Activated CD4-positive, CD25-positive, alpha-beta regulatory T cell treated with anti-CD3 and anti-CD28 coated beads, Interleukin-2, amount 50 U/mL, for 24 hours (primary cell): ENCODE data around the gene MYO1C.
"Not testable (repeated sequence)": the region's sequence is repeated elsewhere in the genome, so short reads cannot be mapped to it uniquely, and the experiment has no call there.

ENCODE experiments used
- ATAC-seq, 2 donors: fragments of 150-1000 bp; cut with Tn5 transposase; one replicate each; pipeline ENCODE4 v1.10.0; 2021; ENCODE audit warnings: mild to moderate bottlenecking in 1 of 2, moderate library complexity in 1 of 2

Gene MYO1C

GRCh38 chr17:1420163-1420562, 72.3 kb downstream of the MYO1C start:
- ATAC-seq = no peak

DNA sequence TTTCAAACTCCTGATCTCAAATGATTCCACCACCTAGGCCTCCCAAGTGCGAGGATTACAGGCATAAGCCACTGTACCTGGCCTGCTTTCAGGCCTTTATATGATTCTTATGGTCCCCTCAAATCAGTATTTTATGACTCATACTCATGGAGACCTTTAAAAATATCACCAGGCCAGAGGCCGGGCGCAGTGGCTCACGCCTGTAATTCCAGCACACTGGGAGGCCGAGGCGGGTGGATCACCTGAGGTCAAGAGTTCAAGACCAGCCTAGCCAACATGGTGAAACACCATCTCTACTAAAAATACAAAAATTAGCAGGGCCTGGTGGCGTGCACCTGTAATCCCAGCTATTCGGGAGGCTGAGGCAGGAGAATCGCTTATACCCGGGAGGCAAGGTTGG, 74.0 kb downstream of the MYO1C start:
- not testable (repeated sequence) for ATAC-seq

- ATAC-seq = no peak
Measured at GRCh38 chr17:1416414-1416813, 76.1 kb downstream of the MYO1C start.

GRCh38 chr17:1414634-1415033, 77.9 kb downstream of the MYO1C start:
- no peak for ATAC-seq
